ENCODE measurements around the gene G6PD.
A peak's percentile ranks its signal among the peaks of the same experiment; 100 is the strongest.
"Not testable (repeated sequence)": the region's sequence is repeated elsewhere in the genome, so short reads cannot be mapped to it uniquely, and the experiment has no call there.

The G6PD gene

GRCh38 chrX:154546354-154547244 is at the start of gene G6PD:
G6PD (minus strand) TSS chrX:154546846; CDS start chrX:154546155, 691 bp downstream.
- H3K36me3 Mint-ChIP-seq (ENCODE audit: low read depth) = peaks cover 20% of the 10 kb centered on the region
- peak within 1 kb of the TSS; percentile 93 for H3K27ac Mint-ChIP-seq
- H3K4me1 Mint-ChIP-seq = peaks cover 68% of the 10 kb centered on the region
- H3K9me3 Mint-ChIP-seq = no peaks in the 10 kb centered on the region
- no peaks in the 10 kb centered on the region for H3K27me3 Mint-ChIP-seq
- DNase-seq (peak; percentile 77), ATAC-seq (peak; percentile 27)
- H3K4me3 Mint-ChIP-seq = peak within 1 kb of the TSS; percentile 93

- H3K27ac Mint-ChIP-seq = no peak overlapping the region
- H3K9me3 Mint-ChIP-seq = no peaks in the 10 kb centered on the region
- DNase-seq = no peak
- no peak for ATAC-seq
- no peak overlapping the region for H3K4me3 Mint-ChIP-seq
- H3K27me3 Mint-ChIP-seq = no peaks in the 10 kb centered on the region
- H3K4me1 Mint-ChIP-seq = peaks cover 3% of the 10 kb centered on the region
- H3K36me3 Mint-ChIP-seq (ENCODE audit: low read depth) = no peaks in the 10 kb centered on the region
Observed at GRCh38 chrX:154595559-154596249, 49.1 kb upstream of the G6PD start.

GRCh38 chrX:154594491-154594890 is 47.8 kb upstream of the G6PD start:
- H3K27me3 Mint-ChIP-seq = no peaks in the 10 kb centered on the region
- ATAC-seq (no peak), DNase-seq (no peak)
- no peaks in the 10 kb centered on the region for H3K36me3 Mint-ChIP-seq (ENCODE audit: low read depth)
- no peak overlapping the region for H3K27ac Mint-ChIP-seq
- no peak overlapping the region for H3K4me3 Mint-ChIP-seq
- no peaks in the 10 kb centered on the region for H3K4me1 Mint-ChIP-seq
- H3K9me3 Mint-ChIP-seq = no peaks in the 10 kb centered on the region

GRCh38 chrX:154593201-154593600 is 46.6 kb upstream of the G6PD start:
- ATAC-seq (no peak), DNase-seq (no peak)
- no peaks in the 10 kb centered on the region for H3K36me3 Mint-ChIP-seq (ENCODE audit: low read depth)
- H3K9me3 Mint-ChIP-seq = no peaks in the 10 kb centered on the region
- H3K27ac Mint-ChIP-seq = no peak overlapping the region
- no peaks in the 10 kb centered on the region for H3K27me3 Mint-ChIP-seq
- H3K4me1 Mint-ChIP-seq = no peaks in the 10 kb centered on the region
- H3K4me3 Mint-ChIP-seq = no peak overlapping the region

- ATAC-seq (no peak), DNase-seq (no peak)
- Mint-ChIP-seq H3K27me3 (no peaks in the 10 kb centered on the region), H3K4me3 (no peak overlapping the region), H3K4me1 (no peaks in the 10 kb centered on the region), H3K27ac (no peak overlapping the region), H3K9me3 (no peaks in the 10 kb centered on the region), H3K36me3 (ENCODE audit: low read depth) (no peaks in the 10 kb centered on the region)
Observed at GRCh38 chrX:154592505-154592904, 45.9 kb upstream of the G6PD start.

- not testable (repeated sequence) for H3K36me3 Mint-ChIP-seq (ENCODE audit: low read depth); H3K27ac Mint-ChIP-seq; H3K4me1 Mint-ChIP-seq; ATAC-seq; DNase-seq; H3K9me3 Mint-ChIP-seq; H3K27me3 Mint-ChIP-seq; H3K4me3 Mint-ChIP-seq
Observed at GRCh38 chrX:154590415-154590814, 43.8 kb upstream of the G6PD start.

- not testable (repeated sequence) for H3K9me3 Mint-ChIP-seq; ATAC-seq; H3K27me3 Mint-ChIP-seq; DNase-seq; H3K36me3 Mint-ChIP-seq (ENCODE audit: low read depth); H3K27ac Mint-ChIP-seq; H3K4me1 Mint-ChIP-seq; H3K4me3 Mint-ChIP-seq
Observed at GRCh38 chrX:154584585-154585183, 38.0 kb upstream of the G6PD start, which contains the start of gene CTAG1A. CTAG1A (plus strand) TSS chrX:154585133; CDS start chrX:154585207, 74 bp downstream.

- not testable (repeated sequence) for DNase-seq; H3K4me1 Mint-ChIP-seq; H3K36me3 Mint-ChIP-seq (ENCODE audit: low read depth); ATAC-seq; H3K27ac Mint-ChIP-seq; H3K27me3 Mint-ChIP-seq; H3K9me3 Mint-ChIP-seq; H3K4me3 Mint-ChIP-seq
Observed at GRCh38 chrX:154582994-154583393, 36.3 kb upstream of the G6PD start.

- H3K27me3 Mint-ChIP-seq = not testable (repeated sequence)
Observed at GRCh38 chrX:154575076-154575475, 28.4 kb upstream of the G6PD start.

GRCh38 chrX:154573061-154573460 is 26.4 kb upstream of the G6PD start:
- not testable (repeated sequence) for DNase-seq; H3K9me3 Mint-ChIP-seq; H3K27ac Mint-ChIP-seq; H3K27me3 Mint-ChIP-seq; H3K36me3 Mint-ChIP-seq (ENCODE audit: low read depth); ATAC-seq; H3K4me1 Mint-ChIP-seq; H3K4me3 Mint-ChIP-seq

More at GRCh38 chrX:154575076-154575475, 28.4 kb upstream of the G6PD start:
- not testable (repeated sequence) for DNase-seq; H3K36me3 Mint-ChIP-seq (ENCODE audit: low read depth); H3K9me3 Mint-ChIP-seq; ATAC-seq; H3K4me1 Mint-ChIP-seq; H3K4me3 Mint-ChIP-seq; H3K27ac Mint-ChIP-seq

GRCh38 chrX:154570361-154570760 is 23.7 kb upstream of the G6PD start:
- not testable (repeated sequence) for H3K27me3 Mint-ChIP-seq; DNase-seq; H3K9me3 Mint-ChIP-seq; H3K4me3 Mint-ChIP-seq; H3K4me1 Mint-ChIP-seq; H3K36me3 Mint-ChIP-seq (ENCODE audit: low read depth); H3K27ac Mint-ChIP-seq; ATAC-seq

- not testable (repeated sequence) for H3K27ac Mint-ChIP-seq; ATAC-seq; H3K27me3 Mint-ChIP-seq; H3K4me1 Mint-ChIP-seq; H3K4me3 Mint-ChIP-seq; H3K9me3 Mint-ChIP-seq; DNase-seq; H3K36me3 Mint-ChIP-seq (ENCODE audit: low read depth)
Observed at GRCh38 chrX:154562295-154562694, 15.6 kb upstream of the G6PD start.

GRCh38 chrX:154560326-154560725 is 13.7 kb upstream of the G6PD start:
- not testable (repeated sequence) for H3K4me3 Mint-ChIP-seq; H3K4me1 Mint-ChIP-seq; DNase-seq; H3K36me3 Mint-ChIP-seq (ENCODE audit: low read depth); H3K9me3 Mint-ChIP-seq; H3K27me3 Mint-ChIP-seq; ATAC-seq; H3K27ac Mint-ChIP-seq

- ATAC-seq; DNase-seq; H3K9me3 Mint-ChIP-seq; H3K4me3 Mint-ChIP-seq; H3K27ac Mint-ChIP-seq; H3K4me1 Mint-ChIP-seq; H3K36me3 Mint-ChIP-seq (ENCODE audit: low read depth); H3K27me3 Mint-ChIP-seq: not testable (repeated sequence)
Observed at GRCh38 chrX:154558896-154559295, 12.2 kb upstream of the G6PD start.

Data from activated naive CD8-positive, alpha-beta T cell treated with anti-CD3 and anti-CD28 coated beads, Interleukin-2, amount 50 U/mL, for 24 hours (primary cell).